ENCODE results near the gene SCT. TPM values are rescaled to one million over a fixed set of nuclear protein-coding genes. Genes with fewer than 3 reads are reported as not detected.
"Not testable (repeated sequence)": the region's sequence is repeated elsewhere in the genome, so short reads cannot be mapped to it uniquely, and the experiment has no call there.

The SCT gene
- total RNA-seq, 1 donor from 2014 or later = 2.9 TPM

DNA sequence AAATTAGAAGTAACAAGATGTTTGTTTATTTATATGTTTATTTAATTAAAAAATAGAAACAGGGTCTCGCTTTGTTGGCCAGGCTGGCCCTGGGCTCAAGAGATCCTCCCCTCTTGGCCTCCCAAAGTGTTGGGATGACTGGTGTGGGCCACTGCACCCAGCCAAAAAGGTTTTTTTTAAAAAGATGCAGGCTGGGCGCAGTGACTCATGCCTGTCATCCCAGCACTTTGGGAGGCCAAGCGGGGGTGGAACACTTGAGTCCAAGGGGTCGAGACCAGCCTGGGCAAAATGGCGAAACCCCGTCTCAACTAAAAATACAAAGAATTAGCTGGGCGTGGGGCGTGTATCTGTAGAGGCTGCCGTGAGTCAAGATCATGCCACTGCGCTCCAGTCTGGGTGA is 23.5 kb upstream of the SCT start:
- Mint-ChIP-seq H3K4me3 (ENCODE audit: low read depth) (no peak overlapping the region), H3K27me3 (no peaks in the 10 kb centered on the region), H3K27ac (no peak overlapping the region), H3K36me3 (ENCODE audit: insufficient read depth) (peaks cover 14% of the 10 kb centered on the region), H3K4me1 (ENCODE audit: low read depth) (peaks cover 5% of the 10 kb centered on the region), H3K9me3 (ENCODE audit: low read depth) (no peaks in the 10 kb centered on the region)
- no peak for DNase-seq (ENCODE audit: low spot score, unreplicated experiment)
- TF ChIP-seq CTCF (IDR thresholded peaks at IDR 0.05; ENCODE audit: unreplicated experiment) = no peak

DNA sequence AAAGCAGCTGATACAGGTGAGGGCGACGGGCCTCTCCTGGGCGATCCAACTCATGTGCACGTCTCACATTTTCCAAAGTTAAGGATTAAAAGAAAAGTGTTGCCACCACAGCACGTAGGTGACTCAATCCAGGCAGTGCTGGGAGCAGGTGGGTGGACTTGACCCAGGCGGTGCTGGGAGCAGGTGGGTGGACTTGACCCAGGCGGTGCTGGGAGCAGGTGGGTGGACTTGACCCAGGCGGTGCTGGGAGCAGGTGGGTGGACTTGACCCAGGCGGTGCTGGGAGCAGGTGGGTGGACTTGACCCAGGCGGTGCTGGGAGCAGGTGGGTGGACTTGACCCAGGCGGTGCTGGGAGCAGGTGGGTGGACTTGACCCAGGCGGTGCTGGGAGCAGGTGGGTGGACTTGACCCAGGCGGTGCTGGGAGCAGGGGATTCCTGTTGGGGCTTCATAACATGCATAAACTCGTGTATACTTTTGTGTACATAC is 20.7 kb upstream of the SCT start:
- not testable (repeated sequence) for H3K36me3 Mint-ChIP-seq (ENCODE audit: insufficient read depth); H3K27me3 Mint-ChIP-seq

DNA sequence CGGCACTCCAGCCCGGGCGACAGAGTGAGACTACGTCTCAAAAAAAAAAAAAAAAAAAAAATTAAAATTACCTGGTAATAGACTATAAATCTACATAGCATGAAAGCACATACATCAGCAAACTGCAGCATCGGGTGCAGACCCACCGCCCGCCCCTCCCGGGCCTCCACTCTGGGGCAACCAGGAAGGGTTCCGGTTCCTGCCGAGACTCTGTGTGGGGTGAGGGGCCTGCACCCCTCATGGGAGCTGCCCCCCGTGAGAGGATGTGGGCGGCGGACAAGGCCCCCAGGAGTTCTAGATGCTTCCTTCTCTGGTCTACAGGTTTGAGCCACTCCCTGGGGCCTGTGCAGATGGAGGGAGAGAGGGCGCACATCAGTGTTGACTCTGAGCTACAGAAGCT is 19.2 kb upstream of the SCT start:
- Mint-ChIP-seq H3K4me3 (ENCODE audit: low read depth) (no peak overlapping the region), H3K36me3 (ENCODE audit: insufficient read depth) (peaks cover 6% of the 10 kb centered on the region), H3K27ac (no peak overlapping the region), H3K27me3 (no peaks in the 10 kb centered on the region), H3K9me3 (ENCODE audit: low read depth) (no peaks in the 10 kb centered on the region), H3K4me1 (ENCODE audit: low read depth) (no peaks in the 10 kb centered on the region)
- no peak for TF ChIP-seq CTCF (IDR thresholded peaks at IDR 0.05; ENCODE audit: unreplicated experiment)
- no peak for DNase-seq (ENCODE audit: low spot score, unreplicated experiment)

More for the DNA sequence above, 20.7 kb upstream of the SCT start:
- not testable (repeated sequence) for H3K9me3 Mint-ChIP-seq (ENCODE audit: low read depth); H3K4me1 Mint-ChIP-seq (ENCODE audit: low read depth); H3K27ac Mint-ChIP-seq; H3K4me3 Mint-ChIP-seq (ENCODE audit: low read depth); DNase-seq (ENCODE audit: low spot score, unreplicated experiment)

GRCh38 chr11:645536-645935 is 18.6 kb upstream of the SCT start:
- DNase-seq (ENCODE audit: low spot score, unreplicated experiment) = no peak
- no peak for TF ChIP-seq CTCF (IDR thresholded peaks at IDR 0.05; ENCODE audit: unreplicated experiment)
- Mint-ChIP-seq H3K4me3 (ENCODE audit: low read depth) (no peak overlapping the region), H3K9me3 (ENCODE audit: low read depth) (no peaks in the 10 kb centered on the region), H3K27ac (no peak overlapping the region), H3K27me3 (no peaks in the 10 kb centered on the region), H3K36me3 (ENCODE audit: insufficient read depth) (peaks cover 6% of the 10 kb centered on the region), H3K4me1 (ENCODE audit: low read depth) (no peaks in the 10 kb centered on the region)

DNA sequence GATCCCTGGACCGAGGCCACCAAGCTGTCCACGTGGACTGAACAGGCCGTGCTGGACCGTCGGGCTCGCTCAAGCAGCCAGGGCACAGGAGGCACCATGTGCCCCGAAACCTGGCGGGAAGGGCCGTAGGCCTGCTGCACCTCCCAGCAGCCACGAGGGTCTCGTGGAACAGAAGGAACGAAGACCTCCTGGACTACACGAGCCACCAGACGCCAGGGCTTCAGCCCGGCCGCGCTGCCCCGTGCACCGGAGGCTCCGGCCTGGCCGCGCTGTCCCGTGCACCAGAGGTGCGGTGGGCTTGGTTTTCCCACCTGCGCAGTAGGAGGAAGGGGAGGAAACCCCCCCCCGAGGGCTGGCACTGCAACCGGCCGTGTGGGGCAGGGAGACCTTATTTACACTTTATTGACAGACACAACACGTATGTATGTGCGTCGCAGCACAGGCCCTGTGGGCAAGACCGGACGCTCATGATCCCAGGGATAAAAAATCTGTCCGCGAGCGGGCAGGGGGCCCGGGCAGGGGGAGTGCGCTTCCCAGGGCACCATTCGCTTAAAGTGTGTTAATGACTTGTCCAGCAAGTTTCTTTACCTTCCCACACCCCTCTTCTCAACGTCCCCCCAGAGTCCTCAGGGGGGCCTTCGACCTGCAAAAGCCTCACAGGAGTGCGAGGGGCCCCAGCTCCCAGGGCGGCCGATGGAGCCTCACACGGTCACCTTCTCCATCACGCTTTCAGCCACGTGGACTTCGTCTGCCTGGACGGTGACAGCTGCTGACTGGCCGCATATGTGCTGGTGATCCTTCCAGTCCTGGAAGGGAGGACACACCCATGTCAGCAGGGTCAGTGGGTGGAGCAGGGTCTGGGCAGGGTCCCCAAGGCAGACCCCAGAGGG is 17.1 kb upstream of the SCT start:
- no peaks in the 10 kb centered on the region for H3K9me3 Mint-ChIP-seq (ENCODE audit: low read depth)
- no peak for TF ChIP-seq CTCF (IDR thresholded peaks at IDR 0.05; ENCODE audit: unreplicated experiment)
- peaks cover 6% of the 10 kb centered on the region for H3K36me3 Mint-ChIP-seq (ENCODE audit: insufficient read depth)
- H3K27ac Mint-ChIP-seq = no peak overlapping the region
- H3K4me1 Mint-ChIP-seq (ENCODE audit: low read depth) = no peaks in the 10 kb centered on the region
- no peak for DNase-seq (ENCODE audit: low spot score, unreplicated experiment)
- peaks cover 4% of the 10 kb centered on the region for H3K27me3 Mint-ChIP-seq
- no peak overlapping the region for H3K4me3 Mint-ChIP-seq (ENCODE audit: low read depth)

- no peak for DNase-seq (ENCODE audit: low spot score, unreplicated experiment)
- no peak for TF ChIP-seq CTCF (IDR thresholded peaks at IDR 0.05; ENCODE audit: unreplicated experiment)
- H3K27ac Mint-ChIP-seq = no peak overlapping the region
- H3K4me1 Mint-ChIP-seq (ENCODE audit: low read depth) = peaks cover 4% of the 10 kb centered on the region
- no peak overlapping the region for H3K4me3 Mint-ChIP-seq (ENCODE audit: low read depth)
- H3K27me3 Mint-ChIP-seq = peaks cover 11% of the 10 kb centered on the region
- H3K9me3 Mint-ChIP-seq (ENCODE audit: low read depth) = no peaks in the 10 kb centered on the region
- peaks cover 5% of the 10 kb centered on the region for H3K36me3 Mint-ChIP-seq (ENCODE audit: insufficient read depth)
Measured at GRCh38 chr11:643366-643765, 16.4 kb upstream of the SCT start.
